ENCODE data around the gene MT4.

The MT4 gene

GRCh38 chr16:56608876-56609462 is 44.1 kb downstream of the MT4 start:
- H3K4me3 ChIP-seq (ENCODE audit: low read depth, low read length), result peak overlapping the region; percentile 91
- TF ChIP-seq, protein P1, sequence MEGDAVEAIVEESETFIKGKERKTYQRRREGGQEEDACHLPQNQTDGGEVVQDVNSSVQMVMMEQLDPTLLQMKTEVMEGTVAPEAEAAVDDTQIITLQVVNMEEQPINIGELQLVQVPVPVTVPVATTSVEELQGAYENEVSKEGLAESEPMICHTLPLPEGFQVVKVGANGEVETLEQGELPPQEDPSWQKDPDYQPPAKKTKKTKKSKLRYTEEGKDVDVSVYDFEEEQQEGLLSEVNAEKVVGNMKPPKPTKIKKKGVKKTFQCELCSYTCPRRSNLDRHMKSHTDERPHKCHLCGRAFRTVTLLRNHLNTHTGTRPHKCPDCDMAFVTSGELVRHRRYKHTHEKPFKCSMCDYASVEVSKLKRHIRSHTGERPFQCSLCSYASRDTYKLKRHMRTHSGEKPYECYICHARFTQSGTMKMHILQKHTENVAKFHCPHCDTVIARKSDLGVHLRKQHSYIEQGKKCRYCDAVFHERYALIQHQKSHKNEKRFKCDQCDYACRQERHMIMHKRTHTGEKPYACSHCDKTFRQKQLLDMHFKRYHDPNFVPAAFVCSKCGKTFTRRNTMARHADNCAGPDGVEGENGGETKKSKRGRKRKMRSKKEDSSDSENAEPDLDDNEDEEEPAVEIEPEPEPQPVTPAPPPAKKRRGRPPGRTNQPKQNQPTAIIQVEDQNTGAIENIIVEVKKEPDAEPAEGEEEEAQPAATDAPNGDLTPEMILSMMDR (IDR thresholded peaks at IDR 0.05; ENCODE audit: low read depth, low read length), result no peak

DNA sequence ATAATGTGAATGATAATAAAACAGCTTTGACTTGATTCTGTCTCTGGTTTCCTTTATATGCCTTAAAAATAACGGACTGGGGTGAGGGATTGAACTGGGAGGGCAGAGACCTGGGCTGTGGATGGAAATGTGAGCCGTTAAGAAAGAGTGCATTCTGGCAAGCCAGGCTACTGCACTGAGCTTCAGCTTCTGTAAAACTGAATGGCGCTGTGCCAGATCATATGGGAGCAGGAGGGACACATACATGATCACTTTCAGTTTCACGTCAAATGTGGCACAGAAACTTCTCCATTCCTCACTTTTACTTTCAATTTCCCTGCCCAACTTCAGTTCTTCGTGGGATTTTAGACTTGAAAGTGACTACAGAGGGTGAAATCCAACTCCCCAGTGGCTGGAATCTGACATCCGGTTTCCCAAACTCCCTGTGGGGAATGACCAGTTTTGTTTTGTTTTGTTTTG is 44.6 kb downstream of the MT4 start:
- TF ChIP-seq, protein P1 (IDR thresholded peaks at IDR 0.05; ENCODE audit: low read depth, low read length), result no peak
- peak overlapping the region; percentile 91 for H3K4me3 ChIP-seq (ENCODE audit: low read depth, low read length)

DNA sequence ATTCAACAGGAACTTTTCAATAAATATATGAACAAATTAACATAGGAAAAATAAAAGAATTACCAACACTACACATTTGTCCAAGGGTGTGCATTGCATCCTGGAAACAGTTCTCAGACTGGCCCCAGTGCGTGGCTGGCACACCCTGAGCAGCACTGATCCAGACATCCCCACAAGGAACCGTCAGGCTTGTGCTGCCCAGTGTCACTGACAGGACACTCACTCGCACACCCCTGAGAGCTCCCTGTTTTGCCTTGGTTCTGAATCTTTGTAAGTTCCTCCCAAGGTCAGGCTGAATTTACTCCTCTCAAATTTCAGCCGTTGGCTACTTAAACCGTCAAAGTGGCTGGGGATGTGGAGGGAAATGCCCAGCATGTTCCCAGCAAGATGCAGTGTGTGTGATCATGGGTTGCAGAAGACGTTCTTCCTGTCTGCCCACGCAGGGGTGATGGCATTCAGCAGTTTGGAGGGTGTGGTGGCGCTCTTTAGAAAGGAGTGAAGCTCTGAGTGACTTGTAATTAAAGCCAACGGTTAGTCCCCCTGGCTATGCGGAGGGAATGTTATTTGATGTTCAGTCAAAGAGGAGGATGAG is 45.2 kb downstream of the MT4 start:
- TF ChIP-seq, protein P1 (IDR thresholded peaks at IDR 0.05; ENCODE audit: low read depth, low read length), result no peak
- H3K4me3 ChIP-seq (ENCODE audit: low read depth, low read length), result peak overlapping the region; percentile 91

- peak overlapping the region; percentile 91 for H3K4me3 ChIP-seq (ENCODE audit: low read depth, low read length)
- TF ChIP-seq, protein P1 (IDR thresholded peaks at IDR 0.05; ENCODE audit: low read depth, low read length), result no peak
These were observed 45.8 kb downstream of the MT4 start for GRCh38 chr16:56610609-56611111.

GRCh38 chr16:56611281-56611833 is 46.5 kb downstream of the MT4 start:
- TF ChIP-seq, protein P1 (IDR thresholded peaks at IDR 0.05; ENCODE audit: low read depth, low read length), result no peak
- H3K4me3 ChIP-seq (ENCODE audit: low read depth, low read length), result no peak overlapping the region

- TF ChIP-seq, protein P1 (IDR thresholded peaks at IDR 0.05; ENCODE audit: low read depth, low read length), result no peak
- H3K4me3 ChIP-seq (ENCODE audit: low read depth, low read length), result peak overlapping the region; percentile 20; the same call in 1 of the 2 replicates
These were observed 48.8 kb downstream of the MT4 start for GRCh38 chr16:56613706-56614105.

DNA sequence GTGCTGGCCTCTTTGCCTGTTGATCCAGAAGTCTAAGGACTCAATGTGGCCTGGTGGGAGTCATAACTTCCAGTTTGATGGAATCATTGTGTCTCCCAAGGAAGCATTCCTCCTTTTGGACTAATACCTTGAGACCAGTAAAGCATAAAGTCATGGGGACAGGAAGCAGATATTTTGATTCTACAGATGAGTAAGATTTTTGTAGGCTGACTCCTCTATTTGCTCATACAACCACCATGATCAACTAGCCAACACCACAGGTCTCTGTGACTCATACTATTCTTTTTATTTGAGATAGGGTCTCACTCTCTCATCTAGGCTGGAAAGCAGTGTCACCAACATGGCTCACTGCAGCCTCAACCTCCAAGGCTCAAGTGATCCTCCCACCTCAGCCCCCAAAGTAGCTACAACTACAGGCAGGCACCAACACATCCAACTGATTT is 49.7 kb downstream of the MT4 start:
- no peak overlapping the region for H3K4me3 ChIP-seq (ENCODE audit: low read depth, low read length)
- TF ChIP-seq, protein P1 (IDR thresholded peaks at IDR 0.05; ENCODE audit: low read depth, low read length), result no peak

Data from WI38 (cell line).